SIG-M5 treated with dmso at 0.1 percent for 504 hours (cell line): ENCODE measurements around the gene MRE11.
"Not testable (repeated sequence)": the region's sequence is repeated elsewhere in the genome, so short reads cannot be mapped to it uniquely, and the experiment has no call there.

Source experiments
- DNase-seq: peaks from one replicate; lab custom pipeline; 2025; ENCODE audit not compliant: unreplicated experiment; lab: John Stamatoyannopoulos, UW

The MRE11 gene

GRCh38 chr11:94433049-94433448 is 60.6 kb downstream of the MRE11 start:
- no peak for DNase-seq

GRCh38 chr11:94424662-94425061 is 69.0 kb downstream of the MRE11 start:
- DNase-seq = no peak

GRCh38 chr11:94424011-94424410 is 69.6 kb downstream of the MRE11 start:
- DNase-seq = no peak

- DNase-seq = no peak
Measured at GRCh38 chr11:94423507-94423906, 70.1 kb downstream of the MRE11 start.

GRCh38 chr11:94418123-94418765 is 75.4 kb downstream of the MRE11 start:
- no peak for DNase-seq

- DNase-seq = peak; percentile 22
Measured at GRCh38 chr11:94417386-94417987, 76.2 kb downstream of the MRE11 start.

- no peak for DNase-seq
Measured at GRCh38 chr11:94405062-94405833, 88.4 kb downstream of the MRE11 start.

GRCh38 chr11:94402355-94402754 is 91.3 kb downstream of the MRE11 start:
- no peak for DNase-seq

- no peak for DNase-seq
Measured at GRCh38 chr11:94401773-94402265, 91.8 kb downstream of the MRE11 start.

GRCh38 chr11:94400839-94401772 is 92.5 kb downstream of the MRE11 start, which contains the start of gene GPR83:
GPR83 (minus strand) TSS chr11:94401419; CDS start chr11:94401247, 172 bp downstream.
- DNase-seq = no peak

GRCh38 chr11:94400457-94400838 is 93.2 kb downstream of the MRE11 start:
- DNase-seq = no peak

- no peak for DNase-seq
Measured at GRCh38 chr11:94400050-94400449, 93.6 kb downstream of the MRE11 start.

- DNase-seq = no peak
Measured at GRCh38 chr11:94398101-94398500, 95.5 kb downstream of the MRE11 start.

- no peak for DNase-seq
Measured at GRCh38 chr11:94396282-94396681, 97.4 kb downstream of the MRE11 start.

GRCh38 chr11:94391937-94392336 is 101.7 kb downstream of the MRE11 start:
- DNase-seq = not testable (repeated sequence)

- no peak for DNase-seq
Measured at GRCh38 chr11:94379613-94380012, 114.0 kb downstream of the MRE11 start.

GRCh38 chr11:94376841-94377240 is 116.8 kb downstream of the MRE11 start:
- no peak for DNase-seq

GRCh38 chr11:94370576-94370975 is 123.1 kb downstream of the MRE11 start:
- DNase-seq = not testable (repeated sequence)
